Activated CD8-positive, alpha-beta memory T cell treated with anti-CD3 and anti-CD28 coated beads for 36 hours (primary cell): ENCODE data around the gene MMP2. TPM values are rescaled to one million over a fixed set of nuclear protein-coding genes. Genes with fewer than 3 reads are reported as not detected.

Experiments used
- CTCF ChIA-PET: fragments of 350-600 bp; sonication (Branson Sonifier 250); formaldehyde crosslinking; loops from one replicate; lab custom pipeline; 2021; ENCODE audit warnings: antibody characterized with exemption; lab: Charles Lee
- POLR2A ChIA-PET: fragments of 350-600 bp; sonication (Branson Sonifier 250); formaldehyde crosslinking; loops from one replicate; lab custom pipeline; 2021; ENCODE audit warnings: antibody characterized with exemption; lab: Charles Lee
- total RNA-seq, 2 experiments: library from RNA; stranded (reverse); gene quantifications; one replicate each; pipeline ENCODE4 v1.2.3, GENCODE V29; 2021

Gene MMP2
- total RNA-seq, 2 experiments from 2014 or later: not detected

GRCh38 chr16:55466209-55466608, 12.8 kb upstream of the MMP2 start:
- POLR2A ChIA-PET: no interaction called here

GRCh38 chr16:55467898-55468297, 11.1 kb upstream of the MMP2 start:
- POLR2A ChIA-PET: no interaction called here
- CTCF ChIA-PET: interaction anchor here (0.6 to 1.2 kb wide), 2 partner anchors 11 to 234 kb away, joined by 3 to 9 read pairs; no protein-coding TSS in a partner anchor

More at GRCh38 chr16:55466209-55466608, 12.8 kb upstream of the MMP2 start:
- CTCF ChIA-PET: interaction anchor here (2.7 kb wide), 1 partner anchor 239 kb away, joined by 66 read pairs; no protein-coding TSS in a partner anchor

GRCh38 chr16:55468352-55468990, 10.5 kb upstream of the MMP2 start:
- ChIA-PET CTCF (interaction anchor here (0.6 to 1.2 kb wide), 2 partner anchors 12 to 234 kb away, joined by 3 to 9 read pairs; no protein-coding TSS in a partner anchor), POLR2A (no interaction called here)

GRCh38 chr16:55469821-55470532, 9.0 kb upstream of the MMP2 start:
- CTCF ChIA-PET: no interaction called here

GRCh38 chr16:55470533-55471371, 8.2 kb upstream of the MMP2 start:
- CTCF ChIA-PET: no interaction called here
- POLR2A ChIA-PET: no interaction called here

More at GRCh38 chr16:55469821-55470532, 9.0 kb upstream of the MMP2 start:
- POLR2A ChIA-PET: no interaction called here

- POLR2A ChIA-PET: no interaction called here
- CTCF ChIA-PET: interaction anchor here (1.0 to 2.4 kb wide), 2 partner anchors 230 to 232 kb away, joined by 3 to 6 read pairs; no protein-coding TSS in a partner anchor
These were observed 7.4 kb upstream of the MMP2 start for GRCh38 chr16:55471448-55472097.

- CTCF ChIA-PET: interaction anchor here (1.3 to 3.1 kb wide), 3 partner anchors 9 to 228 kb away, joined by 3 to 15 read pairs (median 6); no protein-coding TSS in a partner anchor
- POLR2A ChIA-PET: no interaction called here
These were observed 5.4 kb upstream of the MMP2 start for GRCh38 chr16:55473587-55473986.

GRCh38 chr16:55474821-55475220, 4.2 kb upstream of the MMP2 start:
- POLR2A ChIA-PET: no interaction called here
- CTCF ChIA-PET: interaction anchor here (1.3 to 3.1 kb wide), 2 partner anchors 10 kb away, joined by 3 to 15 read pairs; no protein-coding TSS in a partner anchor

- POLR2A ChIA-PET: no interaction called here
- CTCF ChIA-PET: interaction anchor here (3.1 kb wide), 1 partner anchor 11 kb away, joined by 15 read pairs; no protein-coding TSS in a partner anchor
These were observed 3.1 kb upstream of the MMP2 start for GRCh38 chr16:55475919-55476318.

- POLR2A ChIA-PET: no interaction called here
- CTCF ChIA-PET: no interaction called here
These were observed 2.1 kb upstream of the MMP2 start for GRCh38 chr16:55476625-55477533.

- CTCF ChIA-PET: no interaction called here
- POLR2A ChIA-PET: no interaction called here
These were observed 1.3 kb upstream of the MMP2 start for GRCh38 chr16:55477736-55478135.

GRCh38 chr16:55479430-55480140, 587 bp downstream of the MMP2 start:
- POLR2A ChIA-PET: no interaction called here
- CTCF ChIA-PET: no interaction called here

- ChIA-PET CTCF (no interaction called here), POLR2A (no interaction called here)
These were observed 1.2 kb downstream of the MMP2 start for GRCh38 chr16:55480228-55480655.

GRCh38 chr16:55481023-55481422, 2.0 kb downstream of the MMP2 start:
- POLR2A ChIA-PET: no interaction called here
- CTCF ChIA-PET: no interaction called here

- ChIA-PET POLR2A (no interaction called here), CTCF (no interaction called here)
These were observed 3.1 kb downstream of the MMP2 start for GRCh38 chr16:55482056-55482455.

GRCh38 chr16:55487048-55487803, 8.2 kb downstream of the MMP2 start:
- POLR2A ChIA-PET: no interaction called here
- CTCF ChIA-PET: no interaction called here

- POLR2A ChIA-PET: no interaction called here
- CTCF ChIA-PET: no interaction called here
These were observed 9.3 kb downstream of the MMP2 start for GRCh38 chr16:55488306-55488705.
